Cerebellar cortex (tissue), 1 donor: Measurements from ENCODE around the gene TMEM92.
A peak's percentile ranks its signal among the peaks of the same experiment; 100 is the strongest.

Experiments
- DNase-seq: peaks from one replicate; pipeline ENCODE4 v3.0.0-alpha.2; 2015; ENCODE audit warnings: low spot score

The TMEM92 gene

GRCh38 chr17:50274142-50274896 is at the start of gene TMEM92:
Gene TMEM92 (plus strand): TSS chr17:50274466. CDS start chr17:50274502, 36 bp downstream.
- peak; percentile 54 for DNase-seq

- no peak for DNase-seq
Observed at GRCh38 chr17:50225701-50226240, 48.5 kb upstream of the TMEM92 start.

DNA sequence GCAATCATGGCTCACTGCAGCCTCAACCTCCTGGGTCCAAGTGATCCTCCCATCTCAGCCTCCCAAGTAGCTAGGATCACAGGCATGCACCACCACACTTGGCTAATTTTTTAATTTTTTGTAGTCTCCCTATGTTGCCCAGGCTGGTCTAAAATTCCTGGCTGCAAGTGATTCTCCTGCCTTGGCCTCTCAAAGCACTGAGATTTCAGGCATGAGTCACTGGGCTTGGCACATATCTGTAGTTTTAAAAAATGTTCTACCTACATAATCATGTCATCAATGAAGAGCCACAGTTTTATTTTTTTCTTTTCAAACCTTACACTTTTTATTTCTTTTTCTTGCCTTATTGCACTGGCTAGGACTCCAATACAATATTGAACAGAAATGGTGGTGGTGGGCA is 39.7 kb upstream of the TMEM92 start:
- DNase-seq, result no peak

DNA sequence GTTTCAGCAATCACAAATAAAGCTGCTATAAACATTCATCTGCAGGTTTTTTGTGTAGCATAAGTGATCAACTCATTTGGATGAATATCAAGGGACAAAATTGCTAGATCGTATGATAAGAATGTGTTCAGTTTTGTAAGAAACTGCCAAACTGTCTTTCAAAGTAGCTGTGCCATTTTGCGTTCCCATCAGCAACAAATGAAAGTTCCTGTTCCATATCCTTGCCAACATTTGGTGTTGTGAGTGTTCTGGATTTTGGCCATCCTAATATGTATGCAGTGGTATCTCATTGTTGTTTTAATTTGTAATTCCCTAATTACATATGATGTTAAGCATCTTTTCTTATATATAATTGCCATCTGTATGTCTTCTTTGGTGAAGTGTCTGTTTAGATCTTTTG is 36.4 kb upstream of the TMEM92 start:
- DNase-seq, result no peak

DNA sequence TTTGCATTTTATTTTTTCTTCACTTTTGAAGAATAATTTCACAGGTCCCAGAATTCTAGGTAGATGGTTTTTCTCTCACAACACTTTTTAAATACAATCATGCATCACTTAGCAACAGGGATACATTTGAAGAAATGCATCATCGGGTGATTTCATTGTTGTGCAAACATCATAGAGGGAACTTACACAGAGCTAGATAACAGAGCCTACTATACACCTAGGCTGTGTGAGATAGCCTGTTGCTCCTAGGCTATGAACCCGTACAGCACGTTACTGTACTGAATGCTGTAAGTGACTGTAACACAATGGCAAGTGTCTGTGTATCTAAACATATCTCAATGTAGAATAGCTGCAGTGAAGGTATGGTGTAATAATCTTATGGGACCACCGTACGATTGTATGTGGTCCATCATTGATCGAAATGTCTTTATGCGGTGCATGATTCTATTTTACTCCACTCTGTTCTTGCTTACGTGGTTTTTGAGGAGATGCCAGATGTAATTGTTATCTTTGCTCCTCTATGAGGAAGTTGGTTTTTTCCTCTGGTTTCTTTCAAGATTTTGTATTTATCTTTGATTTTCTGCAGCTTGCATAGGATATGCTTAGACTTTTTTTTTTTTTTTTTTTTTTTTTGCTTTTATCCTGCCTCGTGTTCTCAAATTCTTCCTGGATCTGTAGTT is 35.5 kb upstream of the TMEM92 start:
- DNase-seq, result no peak

DNA sequence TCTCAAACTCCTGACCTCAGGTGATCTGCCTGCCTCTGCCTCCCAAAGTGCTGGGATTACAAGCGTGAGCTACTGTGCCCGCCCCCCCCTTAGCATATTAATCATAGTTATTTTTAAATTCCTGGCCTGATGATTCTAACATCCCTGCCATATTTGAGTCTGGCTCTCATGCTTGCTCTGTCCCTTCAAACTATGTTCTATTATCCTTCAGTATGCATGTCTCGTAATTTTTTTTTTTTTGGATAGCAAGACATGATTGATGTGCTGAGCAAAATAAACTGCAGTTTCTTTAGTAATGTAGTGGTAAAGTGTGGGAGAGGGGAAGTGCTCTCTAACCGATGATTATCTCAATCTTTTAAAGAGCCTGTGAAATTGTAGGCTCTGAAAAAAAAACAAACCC is 34.3 kb upstream of the TMEM92 start:
- DNase-seq, result no peak

GRCh38 chr17:50240851-50241250 is 33.4 kb upstream of the TMEM92 start:
- no peak for DNase-seq

- DNase-seq, result no peak
Observed at GRCh38 chr17:50241431-50241830, 32.8 kb upstream of the TMEM92 start.

GRCh38 chr17:50244771-50245170 is 29.5 kb upstream of the TMEM92 start:
- DNase-seq, result no peak

- no peak for DNase-seq
Observed at GRCh38 chr17:50248255-50248654, 26.0 kb upstream of the TMEM92 start.

DNA sequence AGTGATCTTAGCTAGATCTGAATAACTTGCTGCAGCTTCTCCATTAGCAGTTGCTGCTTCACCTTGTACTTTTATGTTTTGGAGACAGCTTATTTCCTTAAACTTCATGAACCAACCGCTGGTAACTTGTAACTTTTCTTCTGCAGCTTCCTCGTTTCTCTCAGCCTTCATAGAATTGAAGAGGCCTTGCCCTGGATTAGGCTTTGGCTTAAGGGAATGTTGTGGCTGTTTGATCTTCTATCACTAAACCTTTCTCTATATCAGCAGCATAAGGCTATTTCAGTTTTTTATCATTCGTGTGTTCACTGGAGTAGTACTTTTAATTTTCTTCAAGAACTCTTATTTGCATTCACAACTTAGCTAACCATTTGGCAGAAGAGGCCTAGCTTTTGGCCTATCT is 21.5 kb upstream of the TMEM92 start:
- no peak for DNase-seq

DNA sequence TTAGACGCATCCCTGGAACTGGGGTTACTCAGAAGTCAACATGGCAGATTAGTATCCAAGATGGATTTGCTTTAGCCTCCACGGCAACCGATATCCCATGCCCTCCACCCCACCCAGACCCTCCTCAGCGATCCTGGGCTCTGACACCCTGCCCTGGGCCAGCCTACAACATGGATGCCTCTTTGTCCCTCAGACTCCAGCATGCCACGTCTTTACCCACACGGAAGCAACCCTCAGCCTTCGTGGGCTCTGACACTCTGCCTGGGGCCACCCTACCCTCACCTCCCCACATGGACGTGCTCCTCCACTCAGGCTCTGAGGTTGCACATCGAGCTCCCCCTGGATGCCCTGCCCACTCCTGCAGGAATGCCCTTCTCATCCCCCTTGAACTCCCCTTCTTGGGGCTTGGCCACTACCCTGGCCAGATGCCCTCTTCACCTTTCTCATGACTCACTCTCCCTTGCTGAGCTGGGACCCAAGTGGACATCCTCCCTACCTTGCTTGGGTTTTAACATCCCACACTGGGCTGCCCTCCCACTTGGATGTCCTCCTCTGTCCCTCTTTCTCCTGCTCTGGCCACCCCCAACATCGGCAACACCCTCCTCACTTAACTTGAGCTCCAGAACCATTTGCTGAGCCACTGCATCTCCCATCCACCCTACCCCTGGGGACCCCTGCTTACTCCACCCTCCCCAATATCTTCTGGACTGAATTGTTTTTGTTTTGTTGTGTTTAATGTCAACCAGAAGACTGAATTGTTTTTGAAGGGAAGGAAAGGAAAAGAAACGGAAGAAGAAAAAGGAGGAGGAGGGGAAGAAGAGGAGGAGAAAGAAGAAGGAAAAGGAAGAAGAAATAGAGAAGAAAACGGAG is 18.3 kb upstream of the TMEM92 start:
- no peak for DNase-seq

- DNase-seq, result no peak
Observed at GRCh38 chr17:50256826-50257618, 17.2 kb upstream of the TMEM92 start.

DNA sequence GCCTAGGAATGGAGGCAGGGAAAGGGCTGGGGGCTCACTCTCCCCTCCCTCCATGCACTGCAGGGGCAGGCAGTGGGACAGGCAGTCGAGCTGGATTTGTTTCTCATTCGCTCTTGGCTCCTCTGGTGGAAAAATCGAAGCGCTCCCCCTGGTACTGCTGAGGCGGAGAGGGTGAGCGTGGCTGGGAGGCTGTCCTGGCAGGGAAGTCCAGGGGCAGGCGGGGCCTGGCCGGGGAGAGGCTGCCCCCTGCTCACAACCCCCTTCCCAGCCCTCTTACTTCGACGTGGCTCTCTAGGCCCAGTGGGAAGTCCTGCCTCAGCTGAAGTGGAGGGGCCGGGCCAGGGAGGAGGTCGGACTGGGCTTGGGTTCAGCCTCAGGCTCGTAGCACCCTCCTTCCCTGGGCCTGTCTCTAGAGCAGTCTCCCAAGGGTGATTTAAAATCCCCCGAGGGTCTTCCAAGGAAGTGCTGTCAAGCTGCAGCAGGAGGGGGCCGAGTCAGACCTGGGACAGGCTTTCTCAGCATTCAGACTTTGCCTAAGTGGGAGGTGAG is 16.5 kb upstream of the TMEM92 start:
- DNase-seq, result no peak

DNA sequence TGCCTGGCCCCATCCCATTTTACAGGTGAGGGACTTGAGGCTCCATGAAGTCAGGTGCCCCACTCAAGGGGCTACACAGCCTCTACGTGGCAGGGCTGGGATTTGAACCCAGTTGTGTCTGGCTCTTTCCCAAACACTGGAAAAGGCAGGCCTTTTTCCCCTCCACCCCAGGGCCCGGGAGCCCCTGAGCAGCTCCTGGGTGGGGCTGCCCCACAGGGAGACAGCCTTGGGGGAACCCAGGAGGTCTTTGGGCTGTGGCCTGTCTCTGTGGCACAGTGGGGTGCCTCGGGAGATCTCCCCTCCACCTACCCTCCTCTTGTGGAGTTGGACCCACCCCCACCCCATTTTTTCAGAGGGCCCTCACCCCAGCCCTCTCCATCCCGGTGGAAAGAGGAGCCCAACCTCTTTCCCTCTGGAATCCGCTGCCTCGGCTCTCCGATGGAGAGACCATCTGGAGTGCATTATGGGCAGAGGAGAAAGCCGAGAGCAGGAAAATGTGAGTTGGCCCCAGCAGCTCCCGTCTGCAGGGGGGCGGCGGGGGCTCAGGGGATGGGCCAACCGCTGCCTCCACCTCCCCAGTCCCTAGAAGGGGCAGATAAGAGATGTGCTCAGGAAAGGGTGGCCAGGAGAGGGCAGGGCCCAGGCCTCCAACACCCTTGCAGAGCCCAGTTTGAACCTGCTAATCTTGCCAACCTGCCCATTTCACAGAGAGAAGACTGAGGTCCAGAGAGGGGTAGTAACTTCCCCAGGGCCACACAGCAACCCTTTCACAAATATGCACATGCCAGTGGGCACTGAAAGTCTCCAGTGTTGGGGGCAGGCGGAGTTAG is 15.4 kb upstream of the TMEM92 start:
- no peak for DNase-seq

- no peak for DNase-seq
Observed at GRCh38 chr17:50259477-50260324, 14.6 kb upstream of the TMEM92 start.

- no peak for DNase-seq
Observed at GRCh38 chr17:50260501-50260911, 13.8 kb upstream of the TMEM92 start.

- DNase-seq, result no peak
Observed at GRCh38 chr17:50261051-50261915, 13.0 kb upstream of the TMEM92 start.
